GM21381 (cell line): ENCODE measurements around the gene GNAS-AS1.

Source experiments
- ATAC-seq: cut with Tn5 transposase; IDR thresholded peaks from one replicate; pipeline ENCODE4 v1.9.1; 2021; ENCODE audit warnings: mild to moderate bottlenecking, moderate library complexity; ENCODE audit not compliant: unreplicated experiment

The GNAS-AS1 gene

DNA sequence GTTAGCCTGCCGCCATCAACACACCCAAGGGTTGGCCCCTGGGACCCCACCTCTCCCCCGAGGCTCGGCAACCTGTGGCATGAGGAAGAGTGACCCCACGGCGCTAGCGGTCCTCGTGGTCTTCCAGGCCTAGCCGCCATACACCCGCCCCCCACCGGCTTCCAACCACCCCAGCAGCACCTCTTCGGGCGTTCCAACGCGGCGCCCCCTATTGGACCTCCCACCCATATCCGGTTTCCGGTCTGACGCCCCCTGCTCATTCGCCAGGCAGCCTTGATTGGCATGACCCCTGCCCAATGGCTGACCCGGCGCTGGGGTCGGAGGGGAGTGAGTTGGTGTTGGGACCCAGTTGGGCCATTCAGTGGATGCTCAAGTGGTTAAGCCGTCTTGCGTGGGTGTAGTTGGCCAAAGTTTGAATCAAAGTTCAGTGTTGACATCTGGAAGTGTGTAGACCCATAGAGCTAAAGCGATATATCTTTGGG, at the start of gene GNAS-AS1:
Gene GNAS-AS1, minus strand, starts transcription at position 210 of the 482 bp plus-strand sequence.
- peak; percentile 78 for ATAC-seq

DNA sequence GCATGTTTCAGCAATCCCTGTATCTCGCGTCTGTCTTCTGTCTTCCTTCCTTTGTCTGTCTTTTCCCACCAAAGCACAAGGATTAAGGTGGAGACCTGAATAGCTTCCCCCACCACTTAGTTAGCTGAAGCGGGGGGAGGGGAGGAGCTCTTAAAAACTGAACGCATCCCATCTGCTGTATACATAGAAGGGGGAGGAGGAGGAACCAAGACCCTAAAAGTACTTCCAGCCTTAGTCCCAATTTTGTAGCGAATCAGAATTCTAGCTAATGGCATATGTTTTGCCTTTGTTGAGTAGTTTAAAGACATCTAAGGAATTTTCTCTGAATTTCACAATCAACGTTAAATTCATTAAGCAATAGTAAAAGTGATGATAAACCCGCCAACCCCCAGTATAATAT, 49.7 kb upstream of the GNAS-AS1 start:
- no peak for ATAC-seq

DNA sequence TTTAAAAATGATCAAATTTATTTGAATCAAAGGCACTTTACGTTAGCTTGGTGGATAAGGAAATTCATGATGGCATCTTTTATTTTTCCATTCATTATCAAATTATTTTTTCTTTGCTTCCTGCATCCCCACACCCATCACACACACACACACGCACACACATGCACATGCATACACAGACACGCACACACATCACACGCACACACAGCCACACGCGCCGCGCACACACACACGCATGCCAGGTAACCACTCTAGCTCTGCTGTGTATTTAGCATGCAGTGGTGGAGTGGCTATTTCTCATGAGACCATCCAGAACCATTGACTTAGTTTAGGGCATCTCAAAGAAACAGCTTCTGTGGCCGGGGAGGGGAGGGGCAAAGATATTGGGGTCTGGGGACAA, 48.8 kb upstream of the GNAS-AS1 start:
- ATAC-seq: no peak

- ATAC-seq: no peak
These were observed 48.1 kb upstream of the GNAS-AS1 start for GRCh38 chr20:58898629-58899408.

- ATAC-seq: no peak
These were observed 46.8 kb upstream of the GNAS-AS1 start for GRCh38 chr20:58897488-58897887.

- ATAC-seq: no peak
These were observed 46.1 kb upstream of the GNAS-AS1 start for GRCh38 chr20:58896820-58897219.

GRCh38 chr20:58895448-58896180, 44.9 kb upstream of the GNAS-AS1 start:
- ATAC-seq: no peak

GRCh38 chr20:58894652-58895447, 44.1 kb upstream of the GNAS-AS1 start:
- ATAC-seq: no peak

DNA sequence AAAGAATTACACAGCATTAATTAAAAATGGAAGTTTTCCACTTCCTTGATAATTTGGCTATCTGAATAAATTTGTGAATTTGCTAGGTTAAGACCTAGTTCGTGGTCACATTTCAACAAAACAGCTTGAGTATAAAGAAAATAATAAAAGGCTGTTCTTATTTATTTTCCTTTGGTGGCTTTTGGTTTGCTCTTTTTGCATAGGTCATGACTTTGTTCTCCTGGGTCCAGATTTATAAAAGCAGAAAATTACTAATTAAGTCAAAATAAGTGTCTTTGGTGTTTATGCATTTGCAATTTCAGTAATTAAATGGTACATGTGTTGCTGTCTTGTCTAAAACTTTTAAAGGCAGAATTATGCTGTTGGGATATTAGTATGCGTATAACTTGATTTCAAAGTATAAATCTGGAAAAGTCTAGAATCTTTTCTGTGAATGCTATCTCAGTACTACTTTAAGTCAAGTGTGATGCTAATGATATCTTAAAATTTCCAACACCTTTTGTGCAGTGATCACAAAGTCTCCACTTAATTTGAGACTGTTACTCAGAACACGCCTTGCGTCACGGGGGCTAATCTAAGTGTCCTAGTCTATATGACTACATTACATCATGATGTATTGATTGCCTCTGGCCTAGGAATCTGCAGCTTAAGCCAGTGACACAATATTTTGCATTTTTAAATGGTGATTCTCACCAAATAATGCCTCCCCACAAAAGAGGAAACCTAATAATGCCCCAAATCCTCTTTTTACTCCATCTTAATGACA, 42.8 kb upstream of the GNAS-AS1 start:
- no peak for ATAC-seq

GRCh38 chr20:58892932-58893224, 42.2 kb upstream of the GNAS-AS1 start:
- ATAC-seq: no peak

- no peak for ATAC-seq
These were observed 41.6 kb upstream of the GNAS-AS1 start for GRCh38 chr20:58892141-58892931.

GRCh38 chr20:58891718-58892140, 41.0 kb upstream of the GNAS-AS1 start:
- no peak for ATAC-seq

- peak; percentile 25 for ATAC-seq
These were observed 40.5 kb upstream of the GNAS-AS1 start for GRCh38 chr20:58891086-58891717.

- peak; percentile 26 for ATAC-seq
These were observed 39.9 kb upstream of the GNAS-AS1 start for GRCh38 chr20:58890518-58891085.

DNA sequence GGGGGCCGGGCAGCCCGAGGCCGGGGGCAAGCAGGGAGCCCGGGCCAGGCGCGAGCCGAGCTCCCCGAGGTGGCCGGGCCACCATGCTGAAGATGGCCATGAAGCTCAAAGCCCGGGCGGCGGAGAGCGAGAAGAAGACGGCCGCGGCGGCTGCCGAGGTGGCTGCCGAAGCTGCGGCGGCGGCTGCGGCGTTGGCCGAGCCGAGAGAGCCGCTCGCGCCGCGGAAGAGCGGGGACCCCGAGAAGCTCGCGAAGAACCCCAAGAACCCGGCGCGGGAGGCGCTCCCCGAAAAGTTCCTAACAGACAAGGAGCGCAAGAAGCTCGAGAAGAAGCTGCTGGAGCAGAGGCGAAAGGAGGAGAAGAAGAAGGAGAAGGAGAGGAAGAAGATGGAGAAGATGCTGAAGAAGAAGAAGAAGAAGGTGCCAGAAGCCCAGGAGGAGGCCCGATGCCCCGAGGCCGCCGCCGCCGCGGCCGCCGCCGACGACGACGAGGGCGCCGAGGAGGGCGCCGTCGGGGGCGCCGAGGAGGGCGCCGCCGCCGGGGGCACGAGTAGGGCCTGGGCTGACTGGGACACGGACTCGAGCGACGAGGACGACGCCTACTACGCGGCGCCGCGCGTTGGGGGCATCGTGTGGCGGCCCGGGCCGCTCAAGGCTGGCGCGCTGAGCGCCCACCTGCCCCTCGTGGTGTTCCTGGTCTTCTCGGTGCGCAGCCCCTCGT, 39.3 kb upstream of the GNAS-AS1 start:
- ATAC-seq: no peak

GRCh38 chr20:58889334-58889760, 38.6 kb upstream of the GNAS-AS1 start:
- ATAC-seq: no peak

DNA sequence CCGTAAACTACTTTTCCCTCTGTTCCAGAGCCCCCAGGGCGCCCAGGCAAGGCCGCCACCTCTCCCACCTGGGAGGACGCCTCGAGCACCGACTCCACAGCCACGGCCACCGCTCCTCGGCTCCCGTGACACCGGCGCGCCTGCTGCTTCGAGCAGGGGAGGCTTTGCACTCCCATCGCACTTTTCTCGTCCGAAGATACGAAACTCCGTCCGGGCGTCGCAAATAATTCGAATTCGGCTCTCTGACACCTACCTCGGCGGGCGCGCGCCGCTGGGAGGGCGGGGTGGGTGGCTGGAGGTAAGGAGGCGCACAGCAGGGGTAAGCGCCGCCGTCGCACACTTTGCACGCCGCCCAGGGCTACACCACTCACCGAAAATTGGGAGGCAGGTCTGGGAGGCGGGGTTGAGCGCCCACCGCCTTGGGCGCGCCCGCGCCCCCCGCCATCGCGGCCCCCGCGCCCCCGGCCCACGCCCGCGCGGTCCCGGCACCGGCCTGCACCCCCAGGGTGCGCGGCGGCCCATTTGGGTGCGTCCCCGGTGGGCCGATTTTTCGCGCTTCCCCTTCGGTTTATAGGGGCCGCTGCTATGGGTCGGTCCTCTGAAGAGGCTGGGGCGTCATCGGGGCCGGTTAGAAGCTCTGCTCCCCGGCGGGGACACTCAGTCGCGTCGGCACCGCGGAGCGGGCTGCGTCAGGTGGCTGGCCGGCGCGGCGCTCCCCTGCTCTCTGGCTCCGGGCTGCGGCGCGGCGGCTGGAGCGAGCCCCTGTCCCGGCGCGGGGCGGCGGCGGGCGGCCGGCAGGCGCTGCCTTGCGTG, 38.0 kb upstream of the GNAS-AS1 start:
- peak; percentile 30 for ATAC-seq

- ATAC-seq: no peak
These were observed 37.4 kb upstream of the GNAS-AS1 start for GRCh38 chr20:58888103-58888502.
